Mesenteric fat pad (tissue), 1 donor: ENCODE data around the gene TIMP2. TPM values are rescaled to one million over a fixed set of nuclear protein-coding genes. Genes with fewer than 3 reads are reported as not detected.
A peak's percentile ranks its signal among the peaks of the same experiment; 100 is the strongest.

ENCODE experiments used
- DNase-seq: peaks from one replicate; pipeline ENCODE4 v3.0.0-alpha.2; 2020; ENCODE audit warnings: low spot score
- total RNA-seq: library from RNA; stranded (reverse); fragmentation: NEBNext Ultra II Directional; extraction: Animal tissue kit (Norgen Biotek cat#: 25700); gene quantifications from one replicate; pipeline ENCODE4 v1.2.1, GENCODE V29; 2021
- donor health status: DM: yes; HTN: yes; CAD: no.

Gene TIMP2
- total RNA-seq, 1 donor from 2014 or later = 351 TPM

- peak; percentile 100 for DNase-seq
Observed at GRCh38 chr17:78840780-78841611, 84.2 kb downstream of the TIMP2 start, which contains the start of gene USP36. Gene USP36, minus strand, starts transcription at chr17:78840814. Its CDS starts 4,451 bp downstream, at chr17:78836363.

GRCh38 chr17:78840530-78840779 lies 84.7 kb downstream of the TIMP2 start:
- no peak for DNase-seq

- DNase-seq = no peak
Observed at GRCh38 chr17:78839762-78840529, 85.2 kb downstream of the TIMP2 start.

- no peak for DNase-seq
Observed at GRCh38 chr17:78839235-78839761, 85.9 kb downstream of the TIMP2 start.

GRCh38 chr17:78838574-78839005 lies 86.6 kb downstream of the TIMP2 start:
- no peak for DNase-seq

- DNase-seq = no peak
Observed at GRCh38 chr17:78836420-78837021, 88.7 kb downstream of the TIMP2 start.

- no peak for DNase-seq
Observed at GRCh38 chr17:78834571-78834970, 90.6 kb downstream of the TIMP2 start.

- DNase-seq = no peak
Observed at GRCh38 chr17:78832541-78832810, 92.7 kb downstream of the TIMP2 start.

- no peak for DNase-seq
Observed at GRCh38 chr17:78831688-78832540, 93.3 kb downstream of the TIMP2 start.

GRCh38 chr17:78829477-78829876 lies 95.7 kb downstream of the TIMP2 start:
- no peak for DNase-seq

- no peak for DNase-seq
Observed at GRCh38 chr17:78828470-78829185, 96.6 kb downstream of the TIMP2 start.

- no peak for DNase-seq
Observed at GRCh38 chr17:78826836-78827509, 98.2 kb downstream of the TIMP2 start.

- no peak for DNase-seq
Observed at GRCh38 chr17:78826421-78826820, 98.8 kb downstream of the TIMP2 start.

GRCh38 chr17:78825696-78826095 lies 99.5 kb downstream of the TIMP2 start:
- no peak for DNase-seq

GRCh38 chr17:78824240-78824639 lies 100.9 kb downstream of the TIMP2 start:
- DNase-seq = no peak

GRCh38 chr17:78823282-78824046 lies 101.7 kb downstream of the TIMP2 start:
- DNase-seq = no peak

- no peak for DNase-seq
Observed at GRCh38 chr17:78822552-78822951, 102.6 kb downstream of the TIMP2 start.

- DNase-seq = no peak
Observed at GRCh38 chr17:78821961-78822360, 103.2 kb downstream of the TIMP2 start.

- DNase-seq = no peak
Observed at GRCh38 chr17:78820841-78821240, 104.3 kb downstream of the TIMP2 start.
